ENCODE measurements around the gene ZFP36L1. TPM values are rescaled to one million over a fixed set of nuclear protein-coding genes. Genes with fewer than 3 reads are reported as not detected.

ZFP36L1 gene
- total RNA-seq, 2 donors from 2014 or later = 97.0 to 123 TPM

GRCh38 chr14:68810173-68811153 is 17.6 kb upstream of the ZFP36L1 start:
- TF ChIP-seq CTCF (IDR thresholded peaks at IDR 0.05) = no peak
- Histone ChIP-seq H3K4me3 (no peak overlapping the region), H3K27ac (no peak overlapping the region), H3K9ac (ENCODE audit: low read depth in 2 of 2, low read length in 2 of 2) (no peak overlapping the region), H3K36me3 (no peaks in the 10 kb centered on the region), H3K9me3 (no peaks in the 10 kb centered on the region), H3K27me3 (no peaks in the 10 kb centered on the region), H3K4me1 (peaks cover 15% of the 10 kb centered on the region)
- peak; percentile 23 for DNase-seq
- intact Hi-C loops (cut with DNase I) = no loop called here

GRCh38 chr14:68809524-68809923 is 16.7 kb upstream of the ZFP36L1 start:
- Histone ChIP-seq H3K9ac (ENCODE audit: low read depth in 2 of 2, low read length in 2 of 2) (no peak overlapping the region), H3K27ac (peak overlapping the region; percentile 6), H3K27me3 (no peaks in the 10 kb centered on the region), H3K4me1 (peaks cover 12% of the 10 kb centered on the region), H3K36me3 (no peaks in the 10 kb centered on the region), H3K9me3 (no peaks in the 10 kb centered on the region), H3K4me3 (no peak overlapping the region)
- TF ChIP-seq CTCF (IDR thresholded peaks at IDR 0.05) = no peak
- DNase-seq = no peak
- intact Hi-C loops (cut with DNase I) = no loop called here

GRCh38 chr14:68808696-68809480 is 16.0 kb upstream of the ZFP36L1 start:
- DNase-seq = no peak
- Histone ChIP-seq H3K27me3 (no peaks in the 10 kb centered on the region), H3K9me3 (no peaks in the 10 kb centered on the region), H3K4me1 (peaks cover 12% of the 10 kb centered on the region), H3K9ac (ENCODE audit: low read depth in 2 of 2, low read length in 2 of 2) (peak overlapping the region; percentile 6 to 27), H3K36me3 (no peaks in the 10 kb centered on the region), H3K27ac (peak overlapping the region; percentile 76), H3K4me3 (no peak overlapping the region)
- TF ChIP-seq CTCF (IDR thresholded peaks at IDR 0.05) = no peak
- intact Hi-C loops (cut with DNase I) = no loop called here

GRCh38 chr14:68807987-68808386 is 15.1 kb upstream of the ZFP36L1 start:
- H3K4me3 ChIP-seq = no peak overlapping the region
- no peaks in the 10 kb centered on the region for H3K27me3 ChIP-seq
- peak overlapping the region; percentile 76 for H3K27ac ChIP-seq
- H3K36me3 ChIP-seq = no peaks in the 10 kb centered on the region
- H3K9me3 ChIP-seq = no peaks in the 10 kb centered on the region
- no peak for TF ChIP-seq CTCF (IDR thresholded peaks at IDR 0.05)
- peak overlapping the region in 1 of 2 donors; percentile 21 for H3K9ac ChIP-seq (ENCODE audit: low read depth in 2 of 2, low read length in 2 of 2)
- peaks cover 12% of the 10 kb centered on the region for H3K4me1 ChIP-seq
- DNase-seq = no peak
- intact Hi-C loops (cut with DNase I) = no loop called here

- Histone ChIP-seq H3K27me3 (no peaks in the 10 kb centered on the region), H3K4me3 (no peak overlapping the region), H3K27ac (peak overlapping the region; percentile 76), H3K4me1 (peaks cover 12% of the 10 kb centered on the region), H3K9me3 (no peaks in the 10 kb centered on the region), H3K9ac (ENCODE audit: low read depth in 2 of 2, low read length in 2 of 2) (peak overlapping the region; percentile 27 to 50), H3K36me3 (no peaks in the 10 kb centered on the region)
- intact Hi-C loops (cut with DNase I) = no loop called here
- peak; percentile 76 for DNase-seq
- TF ChIP-seq CTCF (IDR thresholded peaks at IDR 0.05) = no peak
Observed at GRCh38 chr14:68807148-68807600, 14.3 kb upstream of the ZFP36L1 start.

All from colonic mucosa (tissue), 4 donors.